ENCODE measurements around the gene AHNAK2. TPM values are rescaled to one million over a fixed set of nuclear protein-coding genes. Genes with fewer than 3 reads are reported as not detected.

AHNAK2 gene
- total and polyA plus RNA-seq, 9 of the 15 experiments (the other 6 are each of a cell fraction or from before 2014, with no cell fraction given), result 0.04 to 0.09 (median 0.04) TPM; not detected in 6

DNA sequence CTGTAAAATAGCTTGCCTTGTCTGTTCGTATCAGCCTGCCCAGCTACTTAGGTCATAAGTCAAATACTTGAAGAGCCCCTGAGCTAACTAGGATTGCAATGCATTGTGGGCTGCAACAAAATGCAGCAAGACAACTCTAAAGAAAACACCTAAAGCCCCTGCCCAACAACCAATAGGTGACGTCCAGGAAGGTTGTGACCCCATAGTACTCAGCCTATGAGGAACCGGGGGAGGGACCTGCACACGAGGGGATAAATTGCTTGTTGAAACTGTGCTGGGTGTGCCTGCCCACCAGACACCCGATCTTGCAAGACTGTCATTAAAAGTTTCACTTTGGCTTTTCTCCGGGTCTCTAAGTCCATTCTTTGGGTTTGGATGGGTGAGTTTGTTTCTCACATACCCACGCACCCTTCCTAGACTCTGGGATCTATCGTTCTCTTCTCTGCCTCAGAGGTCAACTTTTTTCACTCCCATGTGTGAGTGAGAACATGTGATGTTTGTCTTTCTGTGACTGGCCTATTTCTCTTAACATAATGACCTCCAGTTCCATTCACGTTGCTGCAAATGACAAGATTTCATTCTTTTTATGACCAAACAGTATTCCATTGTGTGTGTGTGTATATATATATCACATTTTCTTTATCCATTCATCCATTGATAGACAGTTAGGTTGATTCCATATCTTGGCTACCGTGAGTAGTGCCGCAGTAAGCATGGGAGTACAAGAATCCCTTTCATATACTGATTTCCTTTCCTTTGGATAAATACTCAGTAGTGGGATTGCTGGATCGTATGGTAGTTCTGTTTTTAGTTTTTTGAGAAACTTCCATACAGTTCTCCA, 58.8 kb downstream of the AHNAK2 start (continued):
- TF ChIP-seq MGA (IDR thresholded peaks at IDR 0.05) (peak; percentile 30; the same call in 1 of the 2 replicates), L3MBTL2 (IDR thresholded peaks at IDR 0.05) (peak; percentile 25; the same call in 1 of the 2 replicates), MTA3 (IDR thresholded peaks at IDR 0.05; ENCODE audit: borderline replicate concordance) (peak; percentile 81; the same call in 1 of the 2 replicates)

Data from K562 (cell line).